Measurements from ENCODE around the gene RNU2-1. TPM values are rescaled to one million over a fixed set of nuclear protein-coding genes. Genes with fewer than 3 reads are reported as not detected.
"Not testable (repeated sequence)": the region's sequence is repeated elsewhere in the genome, so short reads cannot be mapped to it uniquely, and the experiment has no call there.

The RNU2-1 gene
- total RNA-seq, 2 donors from 2014 or later: not detected

DNA sequence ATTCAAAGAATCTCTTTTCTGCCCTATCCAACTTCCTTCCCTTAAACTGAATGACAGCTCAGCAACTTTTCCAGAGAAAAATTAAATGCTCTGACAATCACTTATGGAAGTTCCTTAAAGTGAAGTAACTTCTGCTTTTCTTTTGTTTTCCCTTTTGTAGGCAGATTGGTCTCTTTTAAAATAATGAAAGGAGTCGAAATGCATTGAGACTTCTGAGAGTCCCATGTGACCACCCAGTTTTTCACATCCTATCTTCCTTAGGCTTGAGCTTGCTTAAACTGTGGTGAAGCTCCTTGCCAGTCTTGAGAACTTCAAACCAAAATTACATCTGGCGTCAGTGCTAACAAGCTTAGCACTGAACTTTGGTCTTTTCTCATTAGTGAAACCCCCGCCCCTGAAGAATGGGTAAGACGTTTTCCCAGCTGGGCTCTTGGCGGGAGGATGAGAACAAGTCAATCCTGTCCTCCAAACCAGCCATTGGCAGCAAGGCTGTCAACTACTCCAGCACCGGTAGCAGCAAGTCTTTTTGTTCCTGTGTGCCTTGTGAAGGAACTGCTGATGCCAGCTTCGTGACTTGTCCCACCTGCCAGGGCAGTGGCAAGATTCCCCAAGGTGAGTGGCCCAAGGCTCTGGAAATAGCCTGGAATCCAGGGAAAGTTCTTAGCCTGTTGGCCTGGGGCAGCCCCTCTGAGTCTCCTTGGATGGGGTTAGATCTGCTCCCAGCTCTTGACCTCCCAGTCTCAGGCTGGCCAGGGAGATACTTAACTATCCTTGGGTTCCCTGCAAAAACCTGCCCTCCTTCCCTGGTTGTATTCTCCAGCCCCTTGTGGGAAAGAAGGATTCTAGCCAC is 20.9 kb downstream of the RNU2-1 start:
- no peak for ATAC-seq (ENCODE audit: insufficient number of reproducible peaks, low FRiP score, low read depth)
- Histone ChIP-seq H3K27ac (peak overlapping the region in 1 of 2 donors; percentile 66), H3K27me3 (replicated peaks; ENCODE audit: insufficient read depth) (no peaks in the 10 kb centered on the region)

GRCh38 chr17:43211480-43212402 is 22.0 kb downstream of the RNU2-1 start, which contains the start of gene TMEM106A:
TSS of gene TMEM106A (plus strand) at chr17:43211875. CDS start at chr17:43213042, 1,167 bp downstream.
- DNase-seq (ENCODE audit: low spot score): peak; percentile 20
- Histone ChIP-seq H3K27ac (peak within 1 kb of the TSS; percentile 66 to 77), H3K27me3 (replicated peaks; ENCODE audit: insufficient read depth) (no peaks in the 10 kb centered on the region), H3K9me3 (no peaks in the 10 kb centered on the region), H3K4me3 (peak within 1 kb of the TSS; percentile 72), H3K36me3 (peaks cover 32% of the 10 kb centered on the region), H3K4me1 (ENCODE audit: control insufficient read depth in 1 of 2, low read depth in 2 of 2) (peaks cover 0 to 21% of the 10 kb centered on the region in 2 donors)
- TF ChIP-seq, protein P1, sequence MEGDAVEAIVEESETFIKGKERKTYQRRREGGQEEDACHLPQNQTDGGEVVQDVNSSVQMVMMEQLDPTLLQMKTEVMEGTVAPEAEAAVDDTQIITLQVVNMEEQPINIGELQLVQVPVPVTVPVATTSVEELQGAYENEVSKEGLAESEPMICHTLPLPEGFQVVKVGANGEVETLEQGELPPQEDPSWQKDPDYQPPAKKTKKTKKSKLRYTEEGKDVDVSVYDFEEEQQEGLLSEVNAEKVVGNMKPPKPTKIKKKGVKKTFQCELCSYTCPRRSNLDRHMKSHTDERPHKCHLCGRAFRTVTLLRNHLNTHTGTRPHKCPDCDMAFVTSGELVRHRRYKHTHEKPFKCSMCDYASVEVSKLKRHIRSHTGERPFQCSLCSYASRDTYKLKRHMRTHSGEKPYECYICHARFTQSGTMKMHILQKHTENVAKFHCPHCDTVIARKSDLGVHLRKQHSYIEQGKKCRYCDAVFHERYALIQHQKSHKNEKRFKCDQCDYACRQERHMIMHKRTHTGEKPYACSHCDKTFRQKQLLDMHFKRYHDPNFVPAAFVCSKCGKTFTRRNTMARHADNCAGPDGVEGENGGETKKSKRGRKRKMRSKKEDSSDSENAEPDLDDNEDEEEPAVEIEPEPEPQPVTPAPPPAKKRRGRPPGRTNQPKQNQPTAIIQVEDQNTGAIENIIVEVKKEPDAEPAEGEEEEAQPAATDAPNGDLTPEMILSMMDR (IDR thresholded peaks at IDR 0.05): peak; percentile 50
- peak; percentile 56 for ATAC-seq (ENCODE audit: insufficient number of reproducible peaks, low FRiP score, low read depth)

More for the DNA sequence above, 20.9 kb downstream of the RNU2-1 start:
- peaks cover 36% of the 10 kb centered on the region for H3K36me3 ChIP-seq
- H3K4me3 ChIP-seq: peak overlapping the region; percentile 72
- TF ChIP-seq, protein P1 (IDR thresholded peaks at IDR 0.05): no peak
- DNase-seq (ENCODE audit: low spot score): no peak
- no peaks in the 10 kb centered on the region for H3K9me3 ChIP-seq
- peaks cover 0 to 21% of the 10 kb centered on the region in 2 donors for H3K4me1 ChIP-seq (ENCODE audit: control insufficient read depth in 1 of 2, low read depth in 2 of 2)

GRCh38 chr17:43211123-43211479 is 22.7 kb downstream of the RNU2-1 start:
- TF ChIP-seq, protein P1 (IDR thresholded peaks at IDR 0.05): no peak
- no peaks in the 10 kb centered on the region for H3K27me3 ChIP-seq (replicated peaks; ENCODE audit: insufficient read depth)
- H3K4me3 ChIP-seq: peak overlapping the region; percentile 72
- DNase-seq (ENCODE audit: low spot score) (no peak), ATAC-seq (ENCODE audit: insufficient number of reproducible peaks, low FRiP score, low read depth) (no peak)
- peaks cover 32% of the 10 kb centered on the region for H3K36me3 ChIP-seq
- no peaks in the 10 kb centered on the region for H3K9me3 ChIP-seq
- H3K27ac ChIP-seq: peak overlapping the region; percentile 66 to 77
- peaks cover 0 to 21% of the 10 kb centered on the region in 2 donors for H3K4me1 ChIP-seq (ENCODE audit: control insufficient read depth in 1 of 2, low read depth in 2 of 2)

- H3K9me3 ChIP-seq: no peaks in the 10 kb centered on the region
- no peak for ATAC-seq (ENCODE audit: insufficient number of reproducible peaks, low FRiP score, low read depth)
- no peak for DNase-seq (ENCODE audit: low spot score)
- TF ChIP-seq, protein P1 (IDR thresholded peaks at IDR 0.05): no peak
- H3K36me3 ChIP-seq: peaks cover 28% of the 10 kb centered on the region
- peaks cover 0 to 21% of the 10 kb centered on the region in 2 donors for H3K4me1 ChIP-seq (ENCODE audit: control insufficient read depth in 1 of 2, low read depth in 2 of 2)
- no peaks in the 10 kb centered on the region for H3K27me3 ChIP-seq (replicated peaks; ENCODE audit: insufficient read depth)
- no peak overlapping the region for H3K4me3 ChIP-seq
- H3K27ac ChIP-seq: peak overlapping the region in 1 of 2 donors; percentile 77
These were observed 23.2 kb downstream of the RNU2-1 start for GRCh38 chr17:43210576-43210975.

- DNase-seq (ENCODE audit: low spot score); H3K4me3 ChIP-seq; H3K9me3 ChIP-seq; H3K4me1 ChIP-seq (ENCODE audit: control insufficient read depth in 1 of 2, low read depth in 2 of 2); H3K27ac ChIP-seq; H3K27me3 ChIP-seq (replicated peaks; ENCODE audit: insufficient read depth); ATAC-seq (ENCODE audit: insufficient number of reproducible peaks, low FRiP score, low read depth): not testable (repeated sequence)
- peaks cover 75% of the 10 kb centered on the region for H3K36me3 ChIP-seq
These were observed 30.8 kb downstream of the RNU2-1 start for GRCh38 chr17:43203013-43203412.

Measured in thoracic aorta (tissue), 2 donors.